ENCODE data around the gene TTLL9.

TTLL9 gene

GRCh38 chr20:31951530-31952453 lies 81.4 kb downstream of the TTLL9 start, which contains the start of gene PDRG1:
TSS of gene PDRG1 (minus strand) at chr20:31952046. CDS start at chr20:31951961, 85 bp downstream.
- peak; percentile 97 for DNase-seq

- DNase-seq, result no peak
These were observed 83.2 kb downstream of the TTLL9 start for GRCh38 chr20:31953556-31954148.

- DNase-seq, result no peak
These were observed 84.1 kb downstream of the TTLL9 start for GRCh38 chr20:31954500-31954899.

- DNase-seq, result no peak
These were observed 86.4 kb downstream of the TTLL9 start for GRCh38 chr20:31956556-31957526.

GRCh38 chr20:31962761-31963160 lies 92.3 kb downstream of the TTLL9 start:
- DNase-seq, result no peak

- DNase-seq, result no peak
These were observed 93.5 kb downstream of the TTLL9 start for GRCh38 chr20:31963889-31964288.

- no peak for DNase-seq
These were observed 96.7 kb downstream of the TTLL9 start for GRCh38 chr20:31966991-31967655.

GRCh38 chr20:31967830-31968249 lies 97.4 kb downstream of the TTLL9 start, which contains the start of gene XKR7:
TSS of gene XKR7 (plus strand) at chr20:31968151. CDS start at chr20:31968176, 25 bp downstream.
- DNase-seq, result no peak

GRCh38 chr20:31968291-31969126 lies 98.1 kb downstream of the TTLL9 start:
- DNase-seq, result peak; percentile 90

GRCh38 chr20:31969991-31970390 lies 99.6 kb downstream of the TTLL9 start:
- no peak for DNase-seq

GRCh38 chr20:31972471-31973021 lies 102.1 kb downstream of the TTLL9 start:
- DNase-seq, result no peak

GRCh38 chr20:31974296-31974695 lies 103.9 kb downstream of the TTLL9 start:
- no peak for DNase-seq

GRCh38 chr20:31974951-31975487 lies 104.6 kb downstream of the TTLL9 start:
- DNase-seq, result no peak

GRCh38 chr20:31975874-31976273 lies 105.4 kb downstream of the TTLL9 start:
- DNase-seq, result no peak

- DNase-seq, result no peak
These were observed 106.6 kb downstream of the TTLL9 start for GRCh38 chr20:31977080-31977479.

- DNase-seq, result no peak
These were observed 109.4 kb downstream of the TTLL9 start for GRCh38 chr20:31979713-31980426.

- DNase-seq, result no peak
These were observed 111.3 kb downstream of the TTLL9 start for GRCh38 chr20:31981784-31982183.

GRCh38 chr20:31984981-31985471 lies 114.6 kb downstream of the TTLL9 start:
- no peak for DNase-seq

GRCh38 chr20:31987744-31988143 lies 117.3 kb downstream of the TTLL9 start:
- DNase-seq, result no peak
